ENCODE results near the gene TTC28.

TTC28 gene

DNA sequence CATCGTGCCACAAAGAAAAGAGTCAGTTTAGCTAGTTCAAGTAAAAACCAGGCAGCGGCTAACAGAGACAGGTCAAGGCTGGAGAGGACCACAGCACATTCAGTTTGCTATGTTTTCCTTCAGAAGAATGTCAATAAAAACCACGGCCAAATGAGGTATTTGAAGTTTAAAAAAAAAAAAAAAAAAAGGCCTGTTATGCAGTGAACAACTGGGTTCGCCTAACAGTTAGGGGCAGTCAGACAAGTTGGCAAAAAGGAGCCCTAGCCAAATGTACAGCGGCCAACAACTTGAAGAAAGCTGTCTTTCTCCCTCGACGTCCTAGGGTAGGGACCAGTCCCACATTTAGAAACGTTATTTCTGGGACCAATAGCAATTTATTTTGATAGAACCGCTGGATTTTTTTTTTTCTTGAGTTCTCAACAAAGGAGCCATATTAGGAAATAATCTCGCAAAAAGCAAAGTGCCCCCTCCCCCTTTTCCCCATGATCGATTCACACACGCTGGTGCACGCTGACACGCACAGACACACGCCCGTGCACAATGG is 237.8 kb downstream of the TTC28 start:
- DNase-seq (ENCODE audit: low read depth in 3 of 3): no peak

DNA sequence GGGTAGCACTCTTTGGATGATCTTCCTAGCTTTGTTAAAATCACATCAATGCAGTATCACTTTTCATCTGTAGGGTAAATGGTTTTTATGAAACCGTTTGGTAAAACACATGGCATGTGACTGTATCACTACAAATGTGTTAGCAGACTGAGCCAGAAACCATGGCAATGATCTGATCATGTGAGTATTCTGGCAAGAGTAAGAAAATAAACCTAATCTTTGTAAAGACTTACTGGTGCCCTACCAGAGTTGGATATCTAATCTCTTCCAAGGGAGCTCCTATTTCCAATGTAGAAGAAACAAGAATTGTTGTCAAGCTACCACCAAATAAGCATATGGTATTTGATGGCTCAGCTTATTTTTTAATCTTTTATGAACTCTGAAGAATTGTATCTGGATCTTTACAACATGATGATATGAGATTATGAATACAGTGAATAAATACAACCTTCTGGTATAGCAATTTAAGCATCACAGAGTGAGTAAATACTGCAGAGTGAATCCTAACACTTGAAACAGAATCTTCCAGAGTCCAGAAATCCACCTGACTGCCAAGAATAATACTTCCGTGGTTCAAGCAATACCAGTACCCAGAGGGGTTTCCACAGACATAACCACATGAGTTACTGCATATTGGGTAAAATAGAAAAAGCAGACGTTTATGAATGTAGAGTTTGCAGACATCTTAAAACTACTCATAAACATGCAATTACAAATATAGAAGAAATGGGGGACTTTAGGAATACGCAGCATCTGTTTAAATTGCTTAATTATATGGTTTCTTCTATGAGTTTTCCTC is 238.8 kb downstream of the TTC28 start:
- no peak for DNase-seq (ENCODE audit: low read depth in 3 of 3)

DNA sequence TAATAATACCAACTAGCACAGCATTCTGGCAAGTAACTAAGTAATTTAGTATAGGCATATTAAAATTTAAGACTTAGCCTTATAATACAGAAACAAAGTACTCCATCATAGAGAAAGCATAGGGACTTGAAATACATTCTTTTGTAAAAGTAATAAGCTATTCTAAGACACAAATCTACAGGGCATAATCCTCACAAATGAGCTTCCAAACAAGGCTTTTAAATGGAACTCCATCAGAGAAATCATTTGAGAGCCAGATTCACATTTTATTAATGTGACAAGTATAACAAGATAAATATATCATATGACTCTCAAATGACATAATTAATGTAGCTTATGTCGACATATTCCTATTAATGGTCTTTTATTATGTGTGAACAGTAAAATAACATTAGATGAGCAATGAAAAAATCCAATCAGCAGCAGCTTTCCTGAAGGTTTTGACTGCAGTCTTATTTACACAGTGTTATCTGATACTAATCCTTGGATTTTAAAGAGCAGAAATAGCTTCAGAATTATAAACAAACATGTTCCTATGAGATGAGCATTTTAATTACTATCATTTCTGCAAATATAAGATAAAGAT is 241.4 kb downstream of the TTC28 start:
- no peak for DNase-seq (ENCODE audit: low read depth in 3 of 3)

DNA sequence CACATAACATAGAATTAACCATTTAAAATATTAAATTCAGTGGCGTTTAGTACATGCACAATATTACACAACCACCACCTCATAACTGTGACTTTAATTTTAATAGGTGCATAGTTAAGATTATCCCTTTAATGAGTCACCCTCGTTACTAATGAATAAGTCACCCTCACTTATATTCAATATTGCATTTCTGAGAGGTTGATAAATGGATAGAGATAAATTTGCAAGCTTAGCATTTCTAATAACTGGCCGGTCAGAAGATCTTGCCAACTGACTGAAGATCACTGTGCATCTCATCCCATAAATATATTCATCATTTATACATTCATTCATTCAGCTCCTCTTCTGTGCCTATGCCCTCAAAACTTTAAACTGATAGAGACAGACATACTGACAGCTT is 243.7 kb downstream of the TTC28 start:
- DNase-seq (ENCODE audit: low read depth in 3 of 3): no peak

DNA sequence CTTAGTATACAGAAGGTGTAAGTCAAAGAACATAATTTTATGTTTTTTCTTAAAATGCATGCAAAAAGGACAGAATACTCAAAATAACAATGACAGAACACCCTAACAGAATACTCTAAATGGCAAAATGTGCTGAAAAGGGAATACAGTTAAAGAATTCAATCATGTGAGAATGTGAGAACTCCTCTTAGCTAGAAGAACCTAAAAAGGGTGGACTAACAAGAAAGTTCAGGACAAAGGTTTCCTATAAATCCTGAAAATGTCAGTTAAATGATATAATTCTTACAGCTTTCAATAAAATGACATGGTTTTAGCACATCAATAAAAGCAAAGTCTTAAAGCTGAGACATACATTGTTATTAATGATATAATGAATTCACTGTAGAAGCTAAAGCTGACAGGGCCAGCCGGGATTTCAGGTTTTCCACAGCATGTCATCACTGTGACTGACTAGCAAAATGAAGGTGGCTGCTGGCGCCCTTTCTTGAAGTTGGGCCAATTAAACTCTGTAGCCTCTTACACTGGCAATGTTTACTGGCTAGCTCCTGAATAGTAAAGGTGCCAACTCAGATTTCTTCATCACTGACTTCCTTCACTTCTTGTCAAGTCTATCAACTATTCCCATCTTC is 244.4 kb downstream of the TTC28 start:
- no peak for DNase-seq (ENCODE audit: low read depth in 3 of 3)

DNA sequence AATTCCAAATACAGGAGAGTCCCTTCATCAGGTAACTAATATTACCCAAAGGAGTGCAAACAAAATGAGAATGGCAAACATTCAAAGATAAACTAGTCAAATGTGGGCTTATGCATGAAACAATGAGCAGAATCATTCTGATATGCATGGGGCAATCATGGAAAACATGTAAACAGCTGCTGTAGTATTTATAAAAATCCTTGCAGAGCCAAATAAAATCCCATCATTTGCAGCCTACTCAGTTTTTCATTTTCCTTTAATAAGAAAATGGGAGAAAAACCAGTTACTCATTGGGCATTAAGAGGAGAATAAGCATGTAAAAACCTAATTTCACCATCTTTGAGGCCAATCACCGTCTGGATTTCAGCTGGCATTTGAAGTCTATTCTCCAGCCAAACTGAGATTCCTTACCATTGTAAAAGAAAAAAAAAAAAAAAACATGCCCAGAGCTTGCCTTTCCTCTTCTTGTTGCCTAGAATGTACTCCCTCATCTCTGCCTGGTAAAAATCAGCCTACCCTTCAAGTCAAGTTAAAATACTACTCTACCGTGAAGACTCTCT is 249.1 kb downstream of the TTC28 start:
- no peak for DNase-seq (ENCODE audit: low read depth in 3 of 3)

DNA sequence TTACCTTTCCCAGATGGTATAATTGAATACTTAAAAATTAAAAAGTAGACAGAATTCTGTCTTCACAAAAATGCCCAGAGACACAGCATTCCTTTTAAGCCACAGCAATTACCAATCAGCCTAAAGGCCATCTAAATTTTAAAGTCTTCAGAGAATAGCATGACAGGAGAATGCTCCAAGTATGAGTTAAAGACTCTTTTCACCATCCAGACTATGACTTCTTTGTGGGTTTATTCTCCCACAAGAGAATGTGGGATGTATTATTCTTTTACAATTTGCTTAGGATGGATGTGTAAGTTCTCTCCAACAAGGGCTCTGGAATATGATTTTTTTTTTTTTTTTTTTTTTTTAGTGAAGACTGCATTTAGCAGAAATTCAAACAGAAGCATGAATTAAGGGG is 249.9 kb downstream of the TTC28 start:
- no peak for DNase-seq (ENCODE audit: low read depth in 3 of 3)

DNA sequence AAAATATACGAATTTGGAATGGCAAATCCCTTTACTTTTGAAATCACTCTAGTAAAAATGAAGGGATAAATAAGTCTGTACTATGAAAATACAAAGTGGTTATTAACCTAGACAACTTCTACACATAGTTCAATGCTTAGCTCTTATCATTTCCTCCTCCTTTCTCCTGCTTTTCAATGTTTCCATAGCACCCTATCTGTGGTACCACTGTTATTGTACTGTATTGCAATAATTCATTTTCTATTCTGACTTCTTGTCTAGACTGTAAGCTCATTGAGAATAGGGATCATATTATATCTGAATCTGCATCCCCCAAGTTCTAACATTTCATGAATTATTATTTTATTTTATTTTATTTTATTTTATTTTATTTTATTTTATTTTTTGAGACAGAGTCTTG is 251.4 kb downstream of the TTC28 start:
- no peak for DNase-seq (ENCODE audit: low read depth in 3 of 3)

DNA sequence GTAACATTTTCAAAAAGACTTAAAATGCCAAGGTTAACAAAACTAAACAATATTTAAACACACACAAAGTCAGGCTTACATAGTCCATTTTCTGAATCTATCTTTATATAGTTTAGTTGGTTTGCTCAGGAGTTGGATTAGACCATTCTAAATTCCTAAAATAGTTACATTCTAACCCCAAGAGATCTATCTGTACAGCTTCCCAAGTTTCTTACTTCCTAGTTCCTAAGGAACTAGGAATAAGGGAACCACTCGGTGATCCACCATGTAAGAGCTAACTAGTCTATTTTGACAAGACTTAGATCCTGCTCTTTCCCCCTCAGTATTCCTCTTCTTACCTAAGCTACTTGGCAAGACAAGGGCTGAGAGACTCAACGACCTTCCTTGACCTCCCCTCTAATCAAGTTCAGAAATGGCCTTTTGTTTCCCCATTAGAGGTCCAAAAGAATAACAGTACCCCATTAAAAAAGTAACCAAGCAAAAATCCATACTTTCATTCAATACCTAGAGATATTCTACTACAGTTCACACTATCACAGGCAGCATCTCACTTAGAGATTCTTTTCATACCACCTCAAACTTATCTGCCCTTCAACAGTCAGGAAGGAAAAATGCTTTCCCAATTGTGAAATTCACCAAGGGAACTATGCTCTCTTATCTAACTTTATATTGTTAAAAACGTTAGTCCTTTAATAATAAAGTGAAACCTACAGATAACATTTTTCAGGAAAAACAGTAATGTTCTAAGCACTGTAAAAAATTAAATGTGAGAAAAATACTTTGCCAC is 253.1 kb downstream of the TTC28 start:
- DNase-seq (ENCODE audit: low read depth in 3 of 3): no peak

DNA sequence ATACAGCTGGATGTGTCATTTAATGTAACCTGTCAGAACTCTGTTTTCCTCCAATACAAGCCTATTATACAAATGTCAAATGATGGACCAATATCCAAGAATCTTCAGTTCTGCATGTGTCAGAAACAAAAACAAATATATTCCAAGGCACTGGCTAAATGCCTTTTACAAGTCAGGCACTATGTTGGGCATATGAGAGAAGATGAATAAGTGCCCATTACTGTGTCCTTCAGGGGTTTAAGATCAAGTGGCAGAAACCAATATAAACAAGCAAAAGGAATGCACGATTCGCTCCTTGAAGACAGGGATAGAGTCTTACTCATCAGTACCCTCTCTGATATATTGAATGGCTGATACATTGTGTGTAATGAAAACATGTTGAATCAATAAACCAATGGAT is 254.4 kb downstream of the TTC28 start:
- DNase-seq (ENCODE audit: low read depth in 3 of 3): no peak

DNA sequence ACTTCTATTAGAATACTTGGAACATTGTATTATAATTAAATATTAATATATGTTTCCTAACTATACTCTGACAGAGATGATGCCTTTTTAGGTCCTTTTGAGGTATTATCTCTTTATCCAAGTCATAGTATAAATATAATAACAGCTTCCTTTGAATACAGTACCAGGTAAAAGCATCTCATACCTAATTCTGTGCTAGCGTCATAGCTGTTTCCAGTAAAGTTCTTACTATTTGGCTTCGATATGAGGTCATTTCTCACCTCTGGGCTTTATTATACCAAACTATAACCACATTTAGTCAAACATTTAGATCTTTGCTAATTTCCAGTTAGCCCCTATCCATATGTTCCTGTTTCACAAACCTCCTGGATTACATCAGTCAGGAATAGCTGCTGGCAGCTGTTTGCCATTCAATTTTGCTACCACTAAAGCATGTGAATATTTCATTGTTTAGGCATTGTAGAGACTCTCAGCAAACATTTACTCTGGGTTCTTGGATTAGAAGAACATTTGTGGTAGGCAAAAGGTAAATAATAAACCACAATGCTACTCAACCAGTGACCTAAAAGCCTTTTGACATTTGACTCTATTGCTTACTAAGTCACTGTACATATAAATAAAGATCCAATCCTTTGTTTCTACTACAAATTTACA is 255.1 kb downstream of the TTC28 start:
- no peak for DNase-seq (ENCODE audit: low read depth in 3 of 3)

DNA sequence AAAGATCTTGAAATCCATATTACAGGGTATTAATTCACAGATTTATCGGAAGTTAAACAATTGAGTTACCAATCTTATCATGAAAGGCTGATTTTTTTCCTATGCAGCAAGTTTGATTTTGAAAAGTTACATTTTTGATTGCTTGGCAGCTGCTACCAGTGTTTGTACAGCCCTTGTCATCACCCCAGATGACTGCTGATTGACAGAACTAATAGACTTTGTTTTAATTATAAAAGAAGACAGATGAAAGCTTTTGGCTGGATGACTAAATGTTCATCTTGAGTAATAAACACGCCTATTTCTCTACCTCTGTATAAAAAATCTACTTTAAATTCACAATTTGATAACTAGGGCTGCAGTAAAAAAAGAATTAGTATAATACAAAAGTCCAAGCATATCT is 259.7 kb downstream of the TTC28 start:
- DNase-seq (ENCODE audit: low read depth in 3 of 3): no peak

DNA sequence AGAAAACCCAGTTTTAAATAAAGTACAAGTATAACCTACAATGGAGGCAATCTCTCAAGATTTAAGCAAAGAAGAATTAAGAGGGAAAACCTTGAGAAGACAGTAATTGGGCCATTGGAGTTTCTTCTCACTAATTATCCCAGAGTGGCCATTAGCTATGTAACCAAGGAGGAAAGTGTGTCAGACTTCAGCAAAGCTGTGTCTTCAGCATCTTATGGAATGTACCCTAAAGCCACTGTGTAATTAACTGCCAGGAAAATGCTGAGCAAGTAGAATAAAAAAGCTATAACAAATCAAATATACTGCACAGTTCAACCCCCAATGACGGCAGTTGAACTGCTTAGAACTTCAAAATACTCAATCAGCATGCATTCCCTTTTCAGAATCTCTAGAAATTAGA is 261.6 kb downstream of the TTC28 start:
- no peak for DNase-seq (ENCODE audit: low read depth in 3 of 3)

DNA sequence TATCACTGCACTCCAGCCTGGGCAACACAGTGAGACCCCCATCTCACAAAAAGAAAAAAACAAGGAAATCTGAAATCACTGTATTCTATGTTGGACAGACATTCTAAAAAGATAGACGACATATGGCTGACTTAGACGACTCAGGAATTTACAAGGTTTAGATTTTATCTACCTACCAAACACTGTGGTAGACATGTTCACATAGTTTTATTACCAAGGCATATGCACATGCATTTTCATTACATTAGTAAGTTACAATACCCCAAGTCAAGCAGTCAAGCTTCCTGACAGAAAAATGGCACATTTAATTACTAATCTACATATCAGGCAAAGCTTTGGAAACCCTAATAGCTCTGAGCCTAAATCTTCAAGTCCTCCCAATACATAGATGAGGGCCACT is 262.2 kb downstream of the TTC28 start:
- no peak for DNase-seq (ENCODE audit: low read depth in 3 of 3)

DNA sequence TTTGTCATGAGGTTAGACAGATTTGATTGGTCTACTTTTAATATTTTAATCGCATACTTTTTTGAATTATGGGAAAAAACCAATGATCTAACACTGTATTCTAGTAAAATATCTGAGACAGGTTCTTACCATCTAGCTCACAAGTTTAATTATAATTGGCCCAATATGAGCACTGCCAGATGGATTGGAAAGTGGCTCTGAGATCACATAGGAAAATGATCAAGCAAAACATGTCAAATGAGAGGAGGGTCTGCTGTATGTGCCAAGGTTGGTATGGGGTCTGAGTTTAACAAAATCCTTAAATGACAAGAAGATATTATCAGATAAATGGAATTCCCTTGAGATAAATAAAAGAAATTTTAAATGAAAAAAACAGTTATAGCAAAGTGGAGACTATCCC is 264.7 kb downstream of the TTC28 start:
- DNase-seq (ENCODE audit: low read depth in 3 of 3): no peak

DNA sequence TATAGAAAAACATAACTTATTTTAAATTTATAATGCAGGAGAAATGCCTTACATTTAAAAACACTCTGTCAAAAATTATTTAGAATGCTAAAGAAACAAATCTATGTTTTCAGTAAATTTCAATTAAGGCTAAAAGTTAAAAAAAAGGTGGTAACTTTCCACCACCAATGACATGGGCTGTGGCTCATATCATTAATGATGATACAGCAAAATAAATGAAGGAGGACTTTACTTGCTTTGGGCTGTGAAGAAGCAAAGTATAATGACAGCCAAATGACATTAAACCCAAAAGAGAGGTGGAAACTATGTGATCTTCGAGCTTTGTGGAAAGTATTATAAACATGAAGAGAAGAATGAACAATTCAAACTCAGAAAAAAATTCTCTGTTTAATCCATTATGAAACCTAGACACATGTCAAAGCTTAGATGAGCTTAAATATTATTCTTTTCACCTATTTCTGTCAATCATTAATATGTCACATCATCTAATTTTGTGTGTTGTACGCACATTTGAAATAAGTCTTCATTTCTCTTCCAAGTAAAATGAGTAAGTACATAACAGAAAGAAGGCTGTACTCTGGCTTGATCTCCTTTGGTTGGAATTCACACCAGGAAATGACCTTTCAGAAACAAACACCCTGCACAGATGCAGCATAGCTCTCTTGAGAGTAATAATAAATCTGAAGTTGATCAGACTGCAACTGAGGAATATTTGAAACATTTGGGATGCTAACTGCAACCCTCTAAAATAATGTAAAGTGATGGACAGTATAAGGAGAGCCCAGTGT is 265.8 kb downstream of the TTC28 start:
- no peak for DNase-seq (ENCODE audit: low read depth in 3 of 3)

DNA sequence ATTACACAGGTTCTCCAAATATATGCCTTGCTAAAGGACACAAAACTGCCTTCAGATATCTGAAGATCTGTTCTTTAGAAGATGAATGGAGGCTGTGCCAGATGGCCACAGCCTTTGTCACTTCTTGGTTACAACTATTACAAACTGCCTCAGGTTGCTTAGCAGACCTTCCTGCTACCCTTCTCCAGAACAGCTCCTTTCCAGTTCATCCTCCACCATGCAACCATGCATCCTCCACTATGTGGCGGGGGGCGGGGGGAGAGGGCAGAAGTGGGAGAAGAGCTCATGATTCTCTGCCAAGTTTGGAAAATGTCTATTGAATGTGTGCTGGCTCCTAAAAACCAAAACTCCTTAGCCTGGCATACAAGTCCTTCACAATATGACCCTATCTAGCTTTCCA is 267.5 kb downstream of the TTC28 start:
- no peak for DNase-seq (ENCODE audit: low read depth in 3 of 3)

DNA sequence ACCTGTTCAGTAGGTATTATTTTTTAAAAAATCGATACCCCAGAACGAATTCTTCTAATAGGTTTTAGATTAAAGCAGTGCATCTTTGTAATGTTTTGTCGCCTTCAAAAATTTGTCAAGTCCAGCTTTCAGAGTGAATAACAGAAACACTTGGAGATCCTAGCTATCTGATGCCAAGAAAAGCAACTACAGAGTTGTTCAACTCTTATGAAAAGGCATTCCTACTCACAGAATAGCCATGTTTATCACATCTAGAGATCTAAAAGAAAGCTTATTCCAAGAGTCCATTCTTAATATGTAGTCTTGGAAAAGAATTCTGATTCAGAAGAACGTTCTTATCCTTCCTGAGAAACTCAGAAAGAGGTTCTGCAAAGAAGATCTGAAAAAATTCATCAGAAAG is 268.5 kb downstream of the TTC28 start:
- DNase-seq (ENCODE audit: low read depth in 3 of 3): no peak

DNA sequence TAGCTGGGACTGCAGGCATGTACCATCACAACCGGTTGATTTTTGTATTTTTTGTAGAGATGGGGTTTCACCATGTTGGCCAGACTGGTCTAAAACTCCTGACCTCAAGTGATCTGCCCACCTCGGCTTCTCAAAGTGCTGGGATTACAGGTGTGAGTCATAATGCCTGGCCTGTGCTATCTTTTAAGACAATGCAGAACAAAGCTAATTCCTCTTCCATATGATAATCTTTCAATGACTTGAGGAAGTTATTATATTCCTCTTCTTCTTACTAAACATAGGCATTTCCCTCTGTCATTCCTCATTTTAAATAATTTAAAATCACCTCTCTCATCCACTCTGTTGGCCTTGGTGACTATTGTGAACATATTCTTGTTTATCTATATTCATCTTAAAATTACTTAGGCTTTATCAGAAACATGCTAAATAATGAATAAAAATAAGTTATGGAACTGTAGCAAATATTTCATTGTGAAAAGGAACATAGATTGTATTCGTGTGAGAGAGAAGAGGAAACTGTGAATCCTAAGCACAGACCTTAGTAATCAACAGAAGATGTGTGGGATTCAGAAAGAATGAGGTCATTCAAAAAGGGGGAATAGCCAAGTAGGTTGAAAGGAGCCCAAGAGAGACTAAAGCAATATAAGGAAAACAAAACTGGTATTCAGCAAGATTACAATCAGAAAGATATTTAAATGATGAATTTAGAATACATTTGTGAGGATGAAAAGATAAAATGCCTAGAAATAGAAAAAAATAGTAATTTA is 269.4 kb downstream of the TTC28 start:
- DNase-seq (ENCODE audit: low read depth in 3 of 3): no peak

DNA sequence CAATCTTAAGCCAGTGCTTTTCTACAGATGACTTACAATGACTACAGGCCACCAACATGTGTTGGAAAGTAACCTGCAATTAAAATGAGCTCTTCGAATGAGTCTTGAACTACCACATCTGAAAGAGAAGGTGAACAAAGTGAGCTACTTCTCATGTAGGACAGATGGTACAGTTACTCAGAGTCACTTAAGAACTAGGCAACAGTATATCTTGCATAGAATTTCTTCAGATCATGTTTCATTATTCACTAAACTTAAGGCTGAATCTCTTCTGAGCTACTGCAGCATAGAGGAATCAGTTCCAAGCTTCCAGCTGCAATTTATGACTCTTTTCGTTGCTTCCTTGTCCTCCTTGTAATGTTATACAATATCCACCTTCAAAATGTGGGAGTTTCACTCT is 270.9 kb downstream of the TTC28 start:
- no peak for DNase-seq (ENCODE audit: low read depth in 3 of 3)
